GM12864 (cell line): ENCODE data around the gene MAP4K1.

ENCODE experiments used
- DNase-seq: peaks from one replicate; pipeline ENCODE4 v3.0.0-alpha.2; 2011; ENCODE audit warnings: low read depth
- H3K4me3 ChIP-seq: 2 replicates; pipeline ENCODE4 v1.5.1; 2011; ENCODE audit warnings: mild to moderate bottlenecking, low read depth, low read length, control low read depth
- CTCF ChIP-seq: IDR thresholded peaks from 2 replicates; pipeline ENCODE4 v1.5.1; 2011; ENCODE audit warnings: low read depth, mild to moderate bottlenecking, moderate library complexity, low read length, control low read depth, inconsistent platforms; ENCODE audit errors: missing control alignments

The MAP4K1 gene

GRCh38 chr19:38599722-38600121, 18.0 kb downstream of the MAP4K1 start:
- no peak for TF ChIP-seq CTCF
- no peak overlapping the region for H3K4me3 ChIP-seq
- no peak for DNase-seq

GRCh38 chr19:38597075-38597474, 20.7 kb downstream of the MAP4K1 start:
- H3K4me3 ChIP-seq = no peak overlapping the region
- no peak for DNase-seq
- no peak for TF ChIP-seq CTCF

- DNase-seq = no peak
- TF ChIP-seq CTCF = no peak
- H3K4me3 ChIP-seq = no peak overlapping the region
These were observed 21.4 kb downstream of the MAP4K1 start for GRCh38 chr19:38596057-38596981.

DNA sequence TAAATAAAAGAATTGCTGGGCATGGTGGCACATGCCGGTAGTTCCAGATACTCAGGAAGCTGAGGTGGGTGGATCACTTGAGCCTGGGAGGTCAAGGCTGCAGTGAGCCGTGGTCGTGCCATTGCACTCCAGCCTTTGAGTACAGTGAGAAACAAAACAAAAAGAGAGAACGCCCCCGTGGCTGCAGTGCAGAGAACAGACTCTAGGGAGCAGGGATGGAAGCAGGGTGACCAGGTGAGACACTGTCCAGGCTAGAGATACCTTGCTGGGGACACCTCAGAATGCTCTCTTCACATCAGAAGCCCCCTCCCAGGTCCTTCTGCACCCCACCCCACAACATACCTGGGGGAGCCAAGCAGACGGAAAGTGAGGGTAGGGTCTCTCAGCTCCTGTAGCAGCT, 24.8 kb downstream of the MAP4K1 start:
- no peak for TF ChIP-seq CTCF
- no peak overlapping the region for H3K4me3 ChIP-seq
- DNase-seq = no peak

- no peak for DNase-seq
- H3K4me3 ChIP-seq = no peak overlapping the region
- TF ChIP-seq CTCF = no peak
These were observed 29.7 kb downstream of the MAP4K1 start for GRCh38 chr19:38588041-38588440.

DNA sequence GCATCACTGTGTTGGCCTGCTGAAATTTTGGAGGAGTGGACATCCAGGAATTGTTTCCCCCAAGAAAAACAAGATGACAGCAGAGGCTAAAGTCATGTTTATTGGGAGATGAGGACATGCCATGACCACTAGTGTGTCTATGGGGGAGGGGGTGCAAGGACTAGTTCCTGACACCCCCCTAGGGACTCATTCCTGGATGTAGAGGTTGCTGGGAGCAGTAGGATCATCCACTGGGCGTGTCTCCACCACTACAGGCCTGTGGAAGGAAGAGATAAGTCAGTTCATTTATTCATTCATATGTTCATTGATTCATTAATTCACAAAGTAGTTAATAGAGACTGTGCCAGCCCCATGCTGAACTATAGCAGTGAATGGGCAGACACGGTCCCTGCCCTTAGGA, 30.2 kb downstream of the MAP4K1 start:
- TF ChIP-seq CTCF = no peak
- DNase-seq = no peak

GRCh38 chr19:38583985-38584305, 33.8 kb downstream of the MAP4K1 start:
- no peak for TF ChIP-seq CTCF
- H3K4me3 ChIP-seq = no peak overlapping the region
- no peak for DNase-seq

More for the DNA sequence above, 30.2 kb downstream of the MAP4K1 start:
- no peak overlapping the region for H3K4me3 ChIP-seq
